Activated T-helper 1 cell treated with anti-CD3 and anti-CD28 coated beads, Interleukin-12 subunit alpha, Interleukin-12 subunit beta, Interleukin-2, Interleukin-4 antibody, amounts not matched to agents 30 ng/mL and 10 ng/mL and 1 ng/mL, durations not matched to agents 14 hours and 24 hours and 36 hours (primary cell): ENCODE results near the gene CA14. TPM values are rescaled to one million over a fixed set of nuclear protein-coding genes. Genes with fewer than 3 reads are reported as not detected.

Experiments used
- DNase-seq: peaks from one replicate; pipeline ENCODE4 v3.0.0; 2021; ENCODE audit warnings: low spot score
- H3K27ac Mint-ChIP-seq: one replicate; pipeline ENCODE4 v1.8.0; 2021; ENCODE audit warnings: mild to moderate bottlenecking, mixed read lengths
- H3K27me3 Mint-ChIP-seq: one replicate; pipeline ENCODE4 v1.8.0; 2022; ENCODE audit warnings: mild to moderate bottlenecking, moderate library complexity, mixed read lengths; ENCODE audit not compliant: insufficient read depth
- H3K36me3 Mint-ChIP-seq: one replicate; pipeline ENCODE4 v1.8.0; 2021; ENCODE audit warnings: low read depth, mixed read lengths
- H3K4me1 Mint-ChIP-seq: one replicate; pipeline ENCODE4 v1.8.0; 2021; ENCODE audit warnings: low read depth, mixed read lengths
- H3K4me3 Mint-ChIP-seq: one replicate; pipeline ENCODE4 v1.8.0; 2021; ENCODE audit warnings: mild to moderate bottlenecking, moderate library complexity, mixed read lengths
- H3K9me3 Mint-ChIP-seq: one replicate; pipeline ENCODE4 v1.8.0; 2021; ENCODE audit warnings: mixed read lengths
- intact Hi-C: fragments of 100-400 bp; cut with micrococcal nuclease; formaldehyde crosslinking; loops from one replicate; pipeline ENCODE4 v1.15.1; 2024
- total RNA-seq: library from RNA; stranded (reverse); gene quantifications from 2 replicates; pipeline ENCODE4 v1.2.3, GENCODE V29; 2022

Gene CA14
- total RNA-seq, 1 donor from 2014 or later: not detected

- intact Hi-C loops: no loop called here
- no peak overlapping the region for H3K4me3 Mint-ChIP-seq
These were observed 7.6 kb upstream of the CA14 start for GRCh38 chr1:150249936-150250335.

GRCh38 chr1:150256198-150256553 is 1.4 kb upstream of the CA14 start:
- Mint-ChIP-seq H3K36me3 (no peaks in the 10 kb centered on the region), H3K9me3 (no peaks in the 10 kb centered on the region), H3K4me1 (peaks cover 19% of the 10 kb centered on the region), H3K4me3 (peak overlapping the region; percentile 41), H3K27me3 (peaks cover 51% of the 10 kb centered on the region), H3K27ac (no peak overlapping the region)
- DNase-seq: no peak
- intact Hi-C loops: loop anchor here (5.0 kb wide), 2 partner anchors 206 to 741 kb away; no protein-coding TSS in a partner anchor

More at GRCh38 chr1:150249936-150250335, 7.6 kb upstream of the CA14 start:
- no peaks in the 10 kb centered on the region for H3K36me3 Mint-ChIP-seq
- no peaks in the 10 kb centered on the region for H3K9me3 Mint-ChIP-seq
- H3K27ac Mint-ChIP-seq: no peak overlapping the region
- no peak for DNase-seq
- H3K27me3 Mint-ChIP-seq: peaks cover 27% of the 10 kb centered on the region
- H3K4me1 Mint-ChIP-seq: no peaks in the 10 kb centered on the region

DNA sequence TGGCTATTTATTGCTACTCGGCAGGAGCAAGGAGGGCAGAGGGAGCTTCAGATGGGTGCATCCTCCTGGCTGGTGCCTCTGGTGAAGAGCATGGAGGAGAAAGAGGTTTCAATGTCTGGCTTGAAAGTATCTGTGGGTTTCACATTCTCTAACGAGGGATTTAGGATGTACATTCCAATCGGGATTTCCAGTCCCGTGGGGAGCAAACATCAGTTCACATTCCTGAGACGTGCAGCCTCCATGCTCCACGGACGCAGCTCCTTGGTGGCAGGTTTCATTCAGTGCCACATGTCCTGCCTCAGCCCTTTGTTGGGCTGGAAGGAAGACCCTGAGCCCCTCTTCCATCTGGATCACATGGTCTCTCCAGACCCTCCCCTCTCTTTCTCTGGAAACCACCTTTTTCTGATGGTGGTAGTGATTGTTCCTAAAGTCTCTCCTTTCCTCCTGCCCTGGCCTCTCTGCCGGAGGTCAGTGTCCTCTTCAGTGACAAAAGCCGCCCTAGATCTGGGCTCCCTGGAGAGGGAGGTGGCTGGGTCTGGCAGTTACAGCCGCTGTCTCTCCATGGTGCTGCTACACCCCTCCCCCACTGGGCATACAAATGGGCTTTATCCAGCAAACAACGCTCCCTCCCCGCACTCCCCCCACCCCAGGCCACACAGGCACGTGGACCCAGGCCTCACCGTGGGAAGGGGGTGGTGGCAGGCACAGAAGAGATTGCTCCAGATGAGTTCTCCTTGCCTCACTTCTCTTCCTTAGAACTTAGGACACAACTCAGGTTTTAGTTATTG is 826 bp upstream of the CA14 start:
- peaks cover 51% of the 10 kb centered on the region for H3K27me3 Mint-ChIP-seq
- intact Hi-C loops: loop anchor here (5.0 kb wide), 2 partner anchors 206 to 741 kb away; no protein-coding TSS in a partner anchor
- no peak overlapping the region for H3K27ac Mint-ChIP-seq
- no peak for DNase-seq
- no peaks in the 10 kb centered on the region for H3K36me3 Mint-ChIP-seq
- H3K9me3 Mint-ChIP-seq: no peaks in the 10 kb centered on the region
- peaks cover 19% of the 10 kb centered on the region for H3K4me1 Mint-ChIP-seq
- no peak overlapping the region for H3K4me3 Mint-ChIP-seq

GRCh38 chr1:150259217-150259616 is 1.6 kb downstream of the CA14 start:
- intact Hi-C loops: loop anchor here (5.0 kb wide), 2 partner anchors 203 to 738 kb away; no protein-coding TSS in a partner anchor
- Mint-ChIP-seq H3K4me3 (no peak overlapping the region), H3K9me3 (no peaks in the 10 kb centered on the region), H3K36me3 (no peaks in the 10 kb centered on the region), H3K27me3 (peaks cover 37% of the 10 kb centered on the region), H3K27ac (no peak overlapping the region), H3K4me1 (peaks cover 19% of the 10 kb centered on the region)
- no peak for DNase-seq

GRCh38 chr1:150259758-150260669 is 2.4 kb downstream of the CA14 start:
- no peak overlapping the region for H3K4me3 Mint-ChIP-seq

DNA sequence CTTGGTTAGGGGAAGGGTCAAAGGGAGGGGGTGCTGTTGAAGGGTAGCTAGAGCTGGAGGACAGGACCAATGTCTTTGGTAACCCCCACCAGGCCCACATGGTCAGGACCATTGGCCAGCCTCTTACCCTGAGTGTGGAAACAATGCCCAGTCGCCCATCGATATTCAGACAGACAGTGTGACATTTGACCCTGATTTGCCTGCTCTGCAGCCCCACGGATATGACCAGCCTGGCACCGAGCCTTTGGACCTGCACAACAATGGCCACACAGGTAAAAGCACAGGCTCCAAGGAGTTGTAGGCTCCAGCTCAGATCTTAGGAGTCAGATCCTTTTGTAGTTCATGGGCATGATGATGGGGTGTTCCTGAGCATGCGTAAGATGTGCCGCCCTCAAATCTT is 3.8 kb downstream of the CA14 start:
- peaks cover 32% of the 10 kb centered on the region for H3K27me3 Mint-ChIP-seq
- peaks cover 7% of the 10 kb centered on the region for H3K4me1 Mint-ChIP-seq
- intact Hi-C loops: no loop called here
- H3K9me3 Mint-ChIP-seq: no peaks in the 10 kb centered on the region
- peaks cover 11% of the 10 kb centered on the region for H3K36me3 Mint-ChIP-seq
- no peak overlapping the region for H3K27ac Mint-ChIP-seq
- no peak for DNase-seq
- H3K4me3 Mint-ChIP-seq: no peak overlapping the region

More at GRCh38 chr1:150259758-150260669, 2.4 kb downstream of the CA14 start:
- intact Hi-C loops: loop anchor here (5.0 kb wide), 2 partner anchors 202 to 737 kb away; no protein-coding TSS in a partner anchor
- Mint-ChIP-seq H3K4me1 (peaks cover 19% of the 10 kb centered on the region), H3K27me3 (peaks cover 37% of the 10 kb centered on the region), H3K9me3 (no peaks in the 10 kb centered on the region), H3K36me3 (no peaks in the 10 kb centered on the region), H3K27ac (no peak overlapping the region)
- DNase-seq: no peak

GRCh38 chr1:150262388-150263320 is 5.1 kb downstream of the CA14 start:
- no peaks in the 10 kb centered on the region for H3K9me3 Mint-ChIP-seq
- no peak overlapping the region for H3K27ac Mint-ChIP-seq
- H3K36me3 Mint-ChIP-seq: peaks cover 19% of the 10 kb centered on the region
- H3K4me1 Mint-ChIP-seq: peaks cover 11% of the 10 kb centered on the region
- peaks cover 20% of the 10 kb centered on the region for H3K27me3 Mint-ChIP-seq
- no peak overlapping the region for H3K4me3 Mint-ChIP-seq
- intact Hi-C loops: no loop called here
- no peak for DNase-seq

DNA sequence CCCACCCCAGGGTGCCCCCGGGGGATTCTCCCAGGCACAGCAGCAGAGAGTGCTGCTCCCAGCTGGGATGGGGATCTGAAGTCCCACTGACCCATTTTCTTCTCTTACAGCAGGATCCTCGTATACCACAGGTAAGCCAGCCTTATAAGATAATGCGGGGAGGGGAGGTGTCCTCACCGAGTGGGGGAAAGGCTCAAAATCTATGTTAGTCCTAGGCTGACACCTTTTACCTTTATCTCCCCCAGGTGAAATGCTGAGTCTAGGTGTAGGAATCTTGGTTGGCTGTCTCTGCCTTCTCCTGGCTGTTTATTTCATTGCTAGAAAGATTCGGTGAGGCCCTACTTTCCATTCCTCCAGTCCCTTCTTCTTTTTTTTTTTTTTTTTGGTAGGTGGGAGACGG is 6.0 kb downstream of the CA14 start:
- Mint-ChIP-seq H3K27me3 (peaks cover 11% of the 10 kb centered on the region), H3K27ac (no peak overlapping the region), H3K4me3 (no peak overlapping the region), H3K36me3 (peaks cover 25% of the 10 kb centered on the region), H3K9me3 (no peaks in the 10 kb centered on the region), H3K4me1 (peaks cover 16% of the 10 kb centered on the region)
- intact Hi-C loops: no loop called here
- no peak for DNase-seq

DNA sequence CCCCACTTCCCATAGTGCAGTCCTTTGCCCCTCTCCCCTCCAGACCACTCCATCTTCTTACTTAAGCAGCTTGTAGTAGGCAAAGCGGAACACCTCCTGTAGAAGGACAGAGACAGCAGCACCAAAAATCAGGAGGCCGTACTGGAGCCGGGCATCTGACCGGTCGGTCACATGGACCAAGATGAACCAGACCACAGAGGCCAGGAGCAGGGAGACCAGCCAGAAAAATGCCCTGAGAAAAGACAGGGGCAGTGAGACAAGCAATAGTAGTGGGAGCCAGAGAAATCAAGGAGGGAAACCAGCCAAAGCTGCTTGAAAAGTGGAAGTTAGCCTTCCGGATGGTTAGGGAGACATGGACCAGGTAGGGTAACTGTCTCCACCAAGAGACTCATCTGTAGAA is 10.3 kb downstream of the CA14 start:
- Mint-ChIP-seq H3K4me3 (peak overlapping the region; percentile 93), H3K27ac (peak overlapping the region; percentile 85), H3K27me3 (peaks cover 3% of the 10 kb centered on the region), H3K9me3 (no peaks in the 10 kb centered on the region), H3K4me1 (peaks cover 30% of the 10 kb centered on the region), H3K36me3 (peaks cover 31% of the 10 kb centered on the region)
- DNase-seq: no peak
- intact Hi-C loops: loop anchor here (2.0 kb wide), 3 partner anchors 55 to 741 kb away; partner anchors contain the start of genes PRUNE1 and SF3B4

DNA sequence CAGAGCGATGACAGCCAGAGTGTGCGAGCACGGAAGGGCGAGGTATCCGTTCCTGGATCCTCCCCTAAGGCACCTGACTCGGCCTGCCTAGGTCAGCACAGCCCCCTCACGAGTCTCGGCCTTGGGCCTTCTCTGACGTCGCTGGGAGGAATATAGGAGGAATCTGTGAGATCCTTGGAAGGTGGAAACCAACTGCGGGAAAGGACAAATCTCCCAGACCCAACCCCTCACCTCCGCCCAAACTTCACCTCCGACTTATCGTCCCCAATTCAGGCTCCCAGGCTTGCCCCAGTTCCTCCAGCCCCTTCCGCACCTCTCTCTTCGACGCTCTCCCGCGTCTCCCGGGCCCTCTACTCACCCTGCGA is 10.7 kb downstream of the CA14 start:
- H3K4me3 Mint-ChIP-seq: peak overlapping the region; percentile 93
- peaks cover 30% of the 10 kb centered on the region for H3K4me1 Mint-ChIP-seq
- peaks cover 31% of the 10 kb centered on the region for H3K36me3 Mint-ChIP-seq
- intact Hi-C loops: loop anchor here (2.0 kb wide), 3 partner anchors 56 to 740 kb away; partner anchors contain the start of genes PRUNE1 and SF3B4
- peak; percentile 40 for DNase-seq
- H3K27me3 Mint-ChIP-seq: peaks cover 3% of the 10 kb centered on the region
- H3K9me3 Mint-ChIP-seq: no peaks in the 10 kb centered on the region
- peak overlapping the region; percentile 85 for H3K27ac Mint-ChIP-seq

GRCh38 chr1:150268705-150269403 is 11.3 kb downstream of the CA14 start, which contains the start of gene APH1A:
TSS of gene APH1A (minus strand) at chr1:150269016. CDS start at chr1:150268810, 206 bp downstream.
- peaks cover 31% of the 10 kb centered on the region for H3K36me3 Mint-ChIP-seq
- H3K27ac Mint-ChIP-seq: peak within 1 kb of the TSS; percentile 85
- H3K4me3 Mint-ChIP-seq: peak within 1 kb of the TSS; percentile 93
- peaks cover 3% of the 10 kb centered on the region for H3K27me3 Mint-ChIP-seq
- H3K4me1 Mint-ChIP-seq: peaks cover 30% of the 10 kb centered on the region
- DNase-seq: peak; percentile 94
- no peaks in the 10 kb centered on the region for H3K9me3 Mint-ChIP-seq
- intact Hi-C loops: loop anchor here (1.0 to 2.0 kb wide), 9 partner anchors 13 to 740 kb away; partner anchors contain the start of genes ANP32E, CIART, MRPS21 and PRPF3
